Neuronal stem cell (in vitro differentiated cells): ENCODE results near the gene GBX1.

ENCODE experiments used
- DNase-seq: peaks from one replicate; pipeline ENCODE4 v3.0.0-alpha.2; 2013; ENCODE audit warnings: low spot score
- H2AFZ ChIP-seq: one replicate; pipeline ENCODE4 v1.6.1; 2013; ENCODE audit warnings: mild to moderate bottlenecking, low read length, inconsistent platforms
- H2AK5ac ChIP-seq: 2 replicates; pipeline ENCODE4 v1.6.1; 2013; ENCODE audit warnings: low read depth, mild to moderate bottlenecking, inconsistent platforms, low read length, moderate library complexity, mixed read lengths
- H2BK120ac ChIP-seq: 2 replicates; pipeline ENCODE4 v1.6.1; 2013; ENCODE audit warnings: low read depth, mild to moderate bottlenecking, inconsistent platforms, low read length, moderate library complexity, mixed read lengths
- H2BK12ac ChIP-seq: one replicate; pipeline ENCODE4 v1.6.1; 2013; ENCODE audit warnings: low read length, inconsistent platforms
- H2BK15ac ChIP-seq: 2 replicates; pipeline ENCODE4 v1.6.1; 2013; ENCODE audit warnings: mild to moderate bottlenecking, low read length, inconsistent platforms, mixed read lengths
- H2BK5ac ChIP-seq: one replicate; pipeline ENCODE4 v1.6.1; 2013; ENCODE audit warnings: inconsistent platforms, mild to moderate bottlenecking, low read length, moderate library complexity
- H3K14ac ChIP-seq: one replicate; pipeline ENCODE4 v1.6.1; 2013; ENCODE audit warnings: low read length, inconsistent platforms
- H3K18ac ChIP-seq: 2 replicates; pipeline ENCODE4 v1.6.1; 2013; ENCODE audit warnings: low read length, inconsistent platforms
- H3K23ac ChIP-seq: 2 replicates; pipeline ENCODE4 v1.6.1; 2013; ENCODE audit warnings: low read depth, mild to moderate bottlenecking, mixed read lengths, low read length, inconsistent platforms; ENCODE audit not compliant: poor library complexity
- H3K27ac ChIP-seq: replicated peaks from 3 replicates; pipeline ENCODE4 v1.5.1; 2013; ENCODE audit warnings: low read length, inconsistent platforms
- H3K27me3 ChIP-seq, 3 experiments: 2 replicates each; pipeline ENCODE4 v1.6.1; 2013; ENCODE audit warnings: low read length in 3 of 3, mild to moderate bottlenecking in 2 of 3, inconsistent platforms in 1 of 3, low read depth in 1 of 3, mixed read lengths in 1 of 3, moderate library complexity in 1 of 3; ENCODE audit not compliant: control insufficient read depth in 3 of 3, insufficient read depth in 3 of 3
- H3K36me3 ChIP-seq, 2 donors: replicated peaks in 1 of 2; 2 replicates each; pipeline ENCODE4 v1.6.1; 2013; ENCODE audit warnings: low read length in 2 of 2; ENCODE audit not compliant: control insufficient read depth in 2 of 2, insufficient read depth in 2 of 2
- H3K4ac ChIP-seq: 2 replicates; pipeline ENCODE4 v1.6.1; 2013; ENCODE audit warnings: inconsistent platforms, mild to moderate bottlenecking, low read length, moderate library complexity
- H3K4me1 ChIP-seq, 2 donors: 1 replicate in 1 of 2; 2 replicates in 1 of 2; pipeline ENCODE4 v1.6.1; 2013; ENCODE audit warnings: low read length in 2 of 2, low read depth in 1 of 2; ENCODE audit not compliant: control insufficient read depth in 2 of 2, insufficient read depth in 1 of 2
- H3K4me2 ChIP-seq: one replicate; pipeline ENCODE4 v1.6.1; 2013; ENCODE audit warnings: mild to moderate bottlenecking, low read length, inconsistent platforms; ENCODE audit not compliant: insufficient read depth, poor library complexity, severe bottlenecking
- H3K4me3 ChIP-seq, 2 donors: 2 replicates each; pipeline ENCODE4 v1.5.1; 2013; ENCODE audit warnings: low read length in 2 of 2, mild to moderate bottlenecking in 2 of 2, inconsistent platforms in 1 of 2, moderate library complexity in 1 of 2
- H3K79me1 ChIP-seq: one replicate; pipeline ENCODE4 v1.6.1; 2013; ENCODE audit warnings: low read depth, mild to moderate bottlenecking, inconsistent platforms, low read length, moderate library complexity
- H3K9ac ChIP-seq: one replicate; pipeline ENCODE4 v1.6.1; 2013; ENCODE audit warnings: mild to moderate bottlenecking, low read depth, low read length, inconsistent platforms; ENCODE audit not compliant: poor library complexity
- H3K9me3 ChIP-seq, 2 donors: replicated peaks in 1 of 2; 2 replicates each; pipeline versions ENCODE3 to v1.6.1; 2013; ENCODE audit warnings: low read length in 2 of 2, mild to moderate bottlenecking in 2 of 2, inconsistent platforms in 1 of 2, low read depth in 1 of 2, mixed read lengths in 1 of 2, moderate library complexity in 1 of 2; ENCODE audit not compliant: control insufficient read depth in 2 of 2, insufficient read depth in 1 of 2
- H4K8ac ChIP-seq: one replicate; pipeline ENCODE4 v1.6.1; 2013; ENCODE audit warnings: low read depth, mild to moderate bottlenecking, inconsistent platforms, low read length, moderate library complexity
- H4K91ac ChIP-seq: one replicate; pipeline ENCODE4 v1.6.1; 2013; ENCODE audit warnings: low read length, low read depth, mild to moderate bottlenecking, inconsistent platforms; ENCODE audit not compliant: poor library complexity
- WGBS, 2 donors: extraction: QIAGEN DNeasy Blood & Tissue Kit; methylation state at CpG; one replicate each; pipeline ENCODE4 v1.1.7; 2013; ENCODE audit warnings: missing lambda C conversion rate in 2 of 2, mixed read lengths in 1 of 2; ENCODE audit not compliant: insufficient read length in 2 of 2, insufficient replicate concordance in 1 of 2; ENCODE audit errors: extremely low coverage in 2 of 2; 5-methylcytosine and 5-hydroxymethylcytosine counted together

Gene GBX1

GRCh38 chr7:151129117-151129959, 38.2 kb downstream of the GBX1 start:
- peaks cover 0 to 1% (median 0%) of the 10 kb centered on the region in 3 experiments for H3K27me3 ChIP-seq
- H3K14ac ChIP-seq: peak overlapping the region; percentile 71
- H3K4me2 ChIP-seq: no peak overlapping the region
- no peak overlapping the region for H4K91ac ChIP-seq
- H3K4ac ChIP-seq: no peak overlapping the region
- no peaks in the 10 kb centered on the region for H3K9me3 ChIP-seq
- peak overlapping the region; percentile 12 for H3K23ac ChIP-seq
- peaks cover 11% of the 10 kb centered on the region for H3K79me1 ChIP-seq
- no peak overlapping the region for H2BK15ac ChIP-seq
- no CpG with 5 or more reads among the region's 28 CpGs for WGBS, 2 donors
- no peak overlapping the region for H2BK120ac ChIP-seq
- H3K27ac ChIP-seq: no peak overlapping the region
- peak overlapping the region; percentile 57 for H3K18ac ChIP-seq
- H2AK5ac ChIP-seq: no peak overlapping the region
- H2BK12ac ChIP-seq: no peak overlapping the region
- no peak for DNase-seq
- H3K4me3 ChIP-seq: no peak overlapping the region
- peaks cover 52 to 86% of the 10 kb centered on the region in 2 donors for H3K36me3 ChIP-seq
- H3K4me1 ChIP-seq: peaks cover 0 to 12% of the 10 kb centered on the region in 2 donors
- H4K8ac ChIP-seq: no peak overlapping the region
- H2BK5ac ChIP-seq: no peak overlapping the region
- no peak overlapping the region for H3K9ac ChIP-seq
- H2AFZ ChIP-seq: no peak overlapping the region

DNA sequence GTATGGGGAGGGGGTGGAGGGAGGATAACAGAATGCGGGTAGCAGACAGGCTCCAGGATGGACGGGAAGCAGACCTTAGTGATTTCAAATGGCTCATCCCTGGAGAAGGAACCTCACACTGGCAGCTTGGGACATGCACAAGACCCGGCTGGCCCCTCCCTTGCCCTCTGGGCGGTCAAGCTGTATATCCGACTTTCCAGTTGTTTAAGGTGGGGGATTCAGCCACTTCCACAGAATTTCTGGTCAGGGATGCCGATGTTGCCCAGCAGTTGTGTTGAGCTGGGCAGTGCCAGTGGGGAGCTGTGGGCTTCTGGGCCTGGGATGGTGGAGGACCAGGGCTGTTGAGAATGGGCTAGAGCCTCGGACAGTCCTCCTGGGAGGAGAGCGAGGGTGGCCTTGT, 38.8 kb downstream of the GBX1 start:
- Histone ChIP-seq H3K9me3 (no peaks in the 10 kb centered on the region), H3K9ac (no peak overlapping the region), H2AK5ac (no peak overlapping the region), H3K4ac (no peak overlapping the region), H2BK15ac (no peak overlapping the region), H4K8ac (no peak overlapping the region), H2AFZ (no peak overlapping the region), H3K14ac (no peak overlapping the region), H3K27me3 (peaks cover 0 to 1% (median 0%) of the 10 kb centered on the region in 3 experiments), H3K23ac (no peak overlapping the region), H2BK12ac (no peak overlapping the region), H4K91ac (no peak overlapping the region), H3K79me1 (peaks cover 12% of the 10 kb centered on the region), H3K27ac (no peak overlapping the region), H2BK5ac (no peak overlapping the region), H3K4me3 (no peak overlapping the region), H3K36me3 (peaks cover 46 to 85% of the 10 kb centered on the region in 2 donors), H3K4me1 (peaks cover 0 to 13% of the 10 kb centered on the region in 2 donors), H3K18ac (peak overlapping the region; percentile 57), H2BK120ac (no peak overlapping the region), H3K4me2 (no peak overlapping the region)
- WGBS, 2 donors: no CpG with 5 or more reads among the region's 8 CpGs
- DNase-seq: no peak

GRCh38 chr7:151128144-151128543, 39.4 kb downstream of the GBX1 start:
- no CpG with 5 or more reads among the region's 14 CpGs for WGBS, 2 donors
- Histone ChIP-seq H3K4me3 (no peak overlapping the region), H2AFZ (no peak overlapping the region), H3K79me1 (peaks cover 16% of the 10 kb centered on the region), H3K4ac (no peak overlapping the region), H2BK5ac (no peak overlapping the region), H3K18ac (no peak overlapping the region), H3K14ac (no peak overlapping the region), H3K27ac (no peak overlapping the region), H3K36me3 (peaks cover 45 to 82% of the 10 kb centered on the region in 2 donors), H3K27me3 (peaks cover 0 to 1% (median 0%) of the 10 kb centered on the region in 3 experiments), H3K9ac (no peak overlapping the region), H4K91ac (no peak overlapping the region), H4K8ac (no peak overlapping the region), H2BK120ac (no peak overlapping the region), H3K4me2 (no peak overlapping the region), H3K23ac (peak overlapping the region; percentile 62), H2BK12ac (no peak overlapping the region), H2AK5ac (no peak overlapping the region), H3K4me1 (peaks cover 0 to 16% of the 10 kb centered on the region in 2 donors), H2BK15ac (no peak overlapping the region), H3K9me3 (no peaks in the 10 kb centered on the region)
- no peak for DNase-seq

DNA sequence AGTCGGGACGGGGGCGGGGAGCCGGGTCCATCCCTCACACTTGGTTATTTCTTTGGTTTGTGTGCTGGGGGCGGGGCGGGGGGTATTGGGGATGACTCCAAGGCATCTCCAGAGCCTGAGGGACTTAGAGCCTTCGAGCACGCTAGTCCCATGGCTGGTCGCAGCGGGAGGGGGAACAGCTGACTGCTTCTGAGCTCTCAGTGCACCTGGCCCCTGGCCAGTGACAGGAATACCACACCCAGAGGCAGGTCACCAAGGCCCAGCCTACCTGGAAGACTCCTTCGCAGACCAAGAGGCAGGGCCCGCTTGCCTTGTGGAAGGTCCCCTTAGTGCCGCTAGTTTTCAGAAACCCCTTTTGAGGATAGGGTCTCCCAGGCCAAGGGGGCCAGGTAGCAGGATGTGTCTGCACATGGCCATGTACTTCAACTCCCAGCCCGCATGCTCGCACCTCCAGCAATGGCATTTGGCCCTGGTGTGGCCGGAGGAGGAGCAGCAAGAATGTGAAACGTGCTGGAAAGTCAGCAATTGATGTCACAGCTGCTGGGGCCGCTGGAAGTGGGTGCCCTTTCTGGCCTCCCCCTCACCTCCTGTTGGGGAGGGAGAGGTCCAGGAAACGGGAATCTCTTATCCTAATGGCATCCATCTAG, 40.9 kb downstream of the GBX1 start:
- Histone ChIP-seq H2BK120ac (peak overlapping the region; percentile 93), H2AFZ (no peak overlapping the region), H3K4me1 (peaks cover 0 to 18% of the 10 kb centered on the region in 2 donors), H3K27ac (peak overlapping the region; percentile 92), H3K9me3 (no peaks in the 10 kb centered on the region), H3K4me3 (no peak overlapping the region), H4K91ac (peak overlapping the region; percentile 85), H2BK15ac (peak overlapping the region; percentile 15), H2BK12ac (peak overlapping the region; percentile 84), H2BK5ac (peak overlapping the region; percentile 63), H3K4me2 (peak overlapping the region; percentile 73), H4K8ac (no peak overlapping the region), H3K79me1 (peaks cover 13% of the 10 kb centered on the region), H3K9ac (peak overlapping the region; percentile 84), H3K18ac (peak overlapping the region; percentile 97), H2AK5ac (peak overlapping the region; percentile 98), H3K36me3 (peaks cover 35 to 67% of the 10 kb centered on the region in 2 donors), H3K14ac (peak overlapping the region; percentile 25), H3K4ac (no peak overlapping the region), H3K23ac (peak overlapping the region; percentile 34), H3K27me3 (peaks cover 0 to 1% (median 0%) of the 10 kb centered on the region in 3 experiments)
- no CpG with 5 or more reads among the region's 19 CpGs for WGBS, 2 donors
- DNase-seq: no peak
